Activated naive CD4-positive, alpha-beta T cell treated with anti-CD3 and anti-CD28 coated beads for 36 hours (primary cell): ENCODE data around the gene ZNF410. TPM values are rescaled to one million over a fixed set of nuclear protein-coding genes. Genes with fewer than 3 reads are reported as not detected.

Experiments used
- CTCF ChIA-PET: fragments of 350-600 bp; sonication (Branson Sonifier 250); formaldehyde crosslinking; loops from one replicate; lab custom pipeline; 2021; ENCODE audit warnings: antibody characterized with exemption; lab: Charles Lee
- DNase-seq: peaks from one replicate; pipeline ENCODE4 v3.0.0-alpha.2; 2020
- H3K27ac Mint-ChIP-seq: one replicate; pipeline ENCODE4 v1.8.0; 2021; ENCODE audit warnings: mild to moderate bottlenecking, mixed read lengths
- H3K27me3 Mint-ChIP-seq: one replicate; pipeline ENCODE4 v1.8.0; 2021; ENCODE audit warnings: low read depth, mixed read lengths
- H3K36me3 Mint-ChIP-seq: one replicate; pipeline ENCODE4 v1.8.0; 2021; ENCODE audit warnings: low read depth, mixed read lengths
- H3K4me1 Mint-ChIP-seq: one replicate; pipeline ENCODE4 v1.8.0; 2021; ENCODE audit warnings: low read depth, mixed read lengths
- H3K4me3 Mint-ChIP-seq: one replicate; pipeline ENCODE4 v1.8.0; 2021; ENCODE audit warnings: mild to moderate bottlenecking, moderate library complexity, mixed read lengths
- H3K9me3 Mint-ChIP-seq: one replicate; pipeline ENCODE4 v1.8.0; 2021; ENCODE audit warnings: mixed read lengths
- intact Hi-C: fragments of 100-400 bp; cut with micrococcal nuclease; formaldehyde crosslinking; loops from one replicate; pipeline ENCODE4 v1.15.1; 2023
- total RNA-seq, 2 experiments: library from RNA; stranded (reverse); gene quantifications; one replicate each; pipeline ENCODE4 v1.2.3, GENCODE V29; 2021

ZNF410 gene
- total RNA-seq, 2 experiments from 2014 or later, result 51.0 to 56.8 TPM

- Mint-ChIP-seq H3K27ac (no peak overlapping the region), H3K27me3 (no peaks in the 10 kb centered on the region), H3K36me3 (peaks cover 19% of the 10 kb centered on the region), H3K9me3 (no peaks in the 10 kb centered on the region), H3K4me3 (no peak overlapping the region), H3K4me1 (no peaks in the 10 kb centered on the region)
- intact Hi-C loops, result no loop called here
- no peak for DNase-seq
- CTCF ChIA-PET, result no interaction called here
Measured at GRCh38 chr14:73965216-73965615, 78.6 kb downstream of the ZNF410 start.

GRCh38 chr14:73968885-73969284 lies 82.2 kb downstream of the ZNF410 start:
- Mint-ChIP-seq H3K27me3 (no peaks in the 10 kb centered on the region), H3K9me3 (no peaks in the 10 kb centered on the region), H3K4me1 (no peaks in the 10 kb centered on the region), H3K27ac (no peak overlapping the region), H3K36me3 (peaks cover 9% of the 10 kb centered on the region), H3K4me3 (no peak overlapping the region)
- CTCF ChIA-PET, result no interaction called here
- DNase-seq, result no peak
- intact Hi-C loops, result no loop called here

GRCh38 chr14:73973497-73973896 lies 86.8 kb downstream of the ZNF410 start:
- Mint-ChIP-seq H3K27me3 (no peaks in the 10 kb centered on the region), H3K4me3 (no peak overlapping the region), H3K4me1 (no peaks in the 10 kb centered on the region), H3K27ac (no peak overlapping the region), H3K36me3 (peaks cover 11% of the 10 kb centered on the region), H3K9me3 (no peaks in the 10 kb centered on the region)
- CTCF ChIA-PET, result no interaction called here
- intact Hi-C loops, result no loop called here
- DNase-seq, result no peak

- no peaks in the 10 kb centered on the region for H3K4me1 Mint-ChIP-seq
- no peak for DNase-seq
- H3K36me3 Mint-ChIP-seq, result peaks cover 4% of the 10 kb centered on the region
- no peaks in the 10 kb centered on the region for H3K27me3 Mint-ChIP-seq
- intact Hi-C loops, result no loop called here
- CTCF ChIA-PET, result no interaction called here
- no peak overlapping the region for H3K4me3 Mint-ChIP-seq
- no peak overlapping the region for H3K27ac Mint-ChIP-seq
- no peaks in the 10 kb centered on the region for H3K9me3 Mint-ChIP-seq
Measured at GRCh38 chr14:73976125-73976524, 89.5 kb downstream of the ZNF410 start.

GRCh38 chr14:73977896-73978295 lies 91.2 kb downstream of the ZNF410 start:
- H3K4me1 Mint-ChIP-seq, result no peaks in the 10 kb centered on the region
- no peak overlapping the region for H3K27ac Mint-ChIP-seq
- H3K4me3 Mint-ChIP-seq, result no peak overlapping the region
- H3K9me3 Mint-ChIP-seq, result no peaks in the 10 kb centered on the region
- H3K36me3 Mint-ChIP-seq, result peaks cover 4% of the 10 kb centered on the region
- intact Hi-C loops, result no loop called here
- CTCF ChIA-PET, result interaction anchor here (0.6 kb wide), 1 partner anchor 298 kb away, joined by 4 read pairs; no protein-coding TSS in a partner anchor
- H3K27me3 Mint-ChIP-seq, result no peaks in the 10 kb centered on the region
- no peak for DNase-seq

Other genes starting within 250 kb of the ZNF410 start
- 1 to 10 TPM; 4.4 TPM for gene DNAL1, start 241.9 kb upstream of the ZNF410 start, total RNA-seq
- gene PNMA1, start 172.5 kb upstream of the ZNF410 start, total RNA-seq, result 10 to 100 TPM; 18.5 to 19.2 TPM
- 10 to 100 TPM; 10.7 to 14.1 TPM for gene PTGR2, start 35.0 kb upstream of the ZNF410 start, total RNA-seq
- gene FAM161B, start 63.2 kb downstream of the ZNF410 start, total RNA-seq, result 1 to 10 TPM; 1.5 to 1.6 TPM
- gene COQ6, start 63.4 kb downstream of the ZNF410 start, total RNA-seq, result 10 to 100 TPM; 17.6 to 17.7 TPM
- gene ENTPD5, start 132.4 kb downstream of the ZNF410 start, total RNA-seq, result 1 to 10 TPM; 7.3 to 9.6 TPM
- 1 to 10 TPM; 1.3 to 1.7 TPM for gene BBOF1, start 132.5 kb downstream of the ZNF410 start, total RNA-seq
- 10 to 100 TPM; 24.0 to 25.3 TPM for gene ALDH6A1, start 197.6 kb downstream of the ZNF410 start, total RNA-seq
- 10 to 100 TPM; 10.7 to 13.6 TPM for gene LIN52, start 198.1 kb downstream of the ZNF410 start, total RNA-seq